ENCODE data around the gene SERPINA4. TPM values are rescaled to one million over a fixed set of nuclear protein-coding genes. Genes with fewer than 3 reads are reported as not detected.

Gene SERPINA4
- total and polyA plus RNA-seq, 2 of the 8 experiments (the other 6 are each of a cell fraction or from before 2014, with no cell fraction given): not detected

DNA sequence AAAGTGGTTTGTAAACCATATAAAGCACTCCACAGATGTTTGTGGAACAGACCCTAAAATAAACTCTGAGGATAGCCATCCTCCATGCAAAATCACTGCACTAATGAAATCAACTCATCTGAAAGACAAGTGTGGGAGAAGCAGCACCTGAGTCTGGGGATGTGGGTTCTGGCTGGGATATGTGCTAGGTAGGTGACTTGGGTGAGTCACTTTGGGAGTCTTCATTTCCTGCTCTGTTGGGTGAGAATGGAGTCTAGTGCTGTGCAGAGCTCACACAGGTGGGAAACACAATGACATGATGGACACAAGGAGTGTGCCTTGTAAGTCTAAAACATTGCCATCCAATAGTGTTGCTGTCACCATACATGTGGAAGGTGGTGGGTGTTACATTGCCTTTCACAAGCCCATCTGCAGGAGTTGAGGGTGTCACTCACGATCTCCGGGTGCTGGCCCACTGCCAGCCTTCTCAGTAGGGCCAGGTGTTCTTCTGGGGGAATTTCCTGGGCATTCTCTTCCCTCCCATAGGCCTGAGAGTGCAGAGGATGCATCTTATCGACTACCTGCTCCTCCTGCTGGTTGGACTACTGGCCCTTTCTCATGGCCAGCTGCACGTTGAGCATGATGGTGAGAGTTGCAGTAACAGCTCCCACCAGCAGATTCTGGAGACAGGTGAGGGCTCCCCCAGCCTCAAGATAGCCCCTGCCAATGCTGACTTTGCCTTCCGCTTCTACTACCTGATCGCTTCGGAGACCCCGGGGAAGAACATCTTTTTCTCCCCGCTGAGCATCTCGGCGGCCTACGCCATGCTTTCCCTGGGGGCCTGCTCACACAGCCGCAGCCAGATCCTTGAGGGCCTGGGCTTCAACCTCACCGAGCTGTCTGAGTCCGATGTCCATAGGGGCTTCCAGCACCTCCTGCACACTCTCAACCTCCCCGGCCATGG is 2.0 kb downstream of the SERPINA4 start (continued):
- TF ChIP-seq, protein P1, sequence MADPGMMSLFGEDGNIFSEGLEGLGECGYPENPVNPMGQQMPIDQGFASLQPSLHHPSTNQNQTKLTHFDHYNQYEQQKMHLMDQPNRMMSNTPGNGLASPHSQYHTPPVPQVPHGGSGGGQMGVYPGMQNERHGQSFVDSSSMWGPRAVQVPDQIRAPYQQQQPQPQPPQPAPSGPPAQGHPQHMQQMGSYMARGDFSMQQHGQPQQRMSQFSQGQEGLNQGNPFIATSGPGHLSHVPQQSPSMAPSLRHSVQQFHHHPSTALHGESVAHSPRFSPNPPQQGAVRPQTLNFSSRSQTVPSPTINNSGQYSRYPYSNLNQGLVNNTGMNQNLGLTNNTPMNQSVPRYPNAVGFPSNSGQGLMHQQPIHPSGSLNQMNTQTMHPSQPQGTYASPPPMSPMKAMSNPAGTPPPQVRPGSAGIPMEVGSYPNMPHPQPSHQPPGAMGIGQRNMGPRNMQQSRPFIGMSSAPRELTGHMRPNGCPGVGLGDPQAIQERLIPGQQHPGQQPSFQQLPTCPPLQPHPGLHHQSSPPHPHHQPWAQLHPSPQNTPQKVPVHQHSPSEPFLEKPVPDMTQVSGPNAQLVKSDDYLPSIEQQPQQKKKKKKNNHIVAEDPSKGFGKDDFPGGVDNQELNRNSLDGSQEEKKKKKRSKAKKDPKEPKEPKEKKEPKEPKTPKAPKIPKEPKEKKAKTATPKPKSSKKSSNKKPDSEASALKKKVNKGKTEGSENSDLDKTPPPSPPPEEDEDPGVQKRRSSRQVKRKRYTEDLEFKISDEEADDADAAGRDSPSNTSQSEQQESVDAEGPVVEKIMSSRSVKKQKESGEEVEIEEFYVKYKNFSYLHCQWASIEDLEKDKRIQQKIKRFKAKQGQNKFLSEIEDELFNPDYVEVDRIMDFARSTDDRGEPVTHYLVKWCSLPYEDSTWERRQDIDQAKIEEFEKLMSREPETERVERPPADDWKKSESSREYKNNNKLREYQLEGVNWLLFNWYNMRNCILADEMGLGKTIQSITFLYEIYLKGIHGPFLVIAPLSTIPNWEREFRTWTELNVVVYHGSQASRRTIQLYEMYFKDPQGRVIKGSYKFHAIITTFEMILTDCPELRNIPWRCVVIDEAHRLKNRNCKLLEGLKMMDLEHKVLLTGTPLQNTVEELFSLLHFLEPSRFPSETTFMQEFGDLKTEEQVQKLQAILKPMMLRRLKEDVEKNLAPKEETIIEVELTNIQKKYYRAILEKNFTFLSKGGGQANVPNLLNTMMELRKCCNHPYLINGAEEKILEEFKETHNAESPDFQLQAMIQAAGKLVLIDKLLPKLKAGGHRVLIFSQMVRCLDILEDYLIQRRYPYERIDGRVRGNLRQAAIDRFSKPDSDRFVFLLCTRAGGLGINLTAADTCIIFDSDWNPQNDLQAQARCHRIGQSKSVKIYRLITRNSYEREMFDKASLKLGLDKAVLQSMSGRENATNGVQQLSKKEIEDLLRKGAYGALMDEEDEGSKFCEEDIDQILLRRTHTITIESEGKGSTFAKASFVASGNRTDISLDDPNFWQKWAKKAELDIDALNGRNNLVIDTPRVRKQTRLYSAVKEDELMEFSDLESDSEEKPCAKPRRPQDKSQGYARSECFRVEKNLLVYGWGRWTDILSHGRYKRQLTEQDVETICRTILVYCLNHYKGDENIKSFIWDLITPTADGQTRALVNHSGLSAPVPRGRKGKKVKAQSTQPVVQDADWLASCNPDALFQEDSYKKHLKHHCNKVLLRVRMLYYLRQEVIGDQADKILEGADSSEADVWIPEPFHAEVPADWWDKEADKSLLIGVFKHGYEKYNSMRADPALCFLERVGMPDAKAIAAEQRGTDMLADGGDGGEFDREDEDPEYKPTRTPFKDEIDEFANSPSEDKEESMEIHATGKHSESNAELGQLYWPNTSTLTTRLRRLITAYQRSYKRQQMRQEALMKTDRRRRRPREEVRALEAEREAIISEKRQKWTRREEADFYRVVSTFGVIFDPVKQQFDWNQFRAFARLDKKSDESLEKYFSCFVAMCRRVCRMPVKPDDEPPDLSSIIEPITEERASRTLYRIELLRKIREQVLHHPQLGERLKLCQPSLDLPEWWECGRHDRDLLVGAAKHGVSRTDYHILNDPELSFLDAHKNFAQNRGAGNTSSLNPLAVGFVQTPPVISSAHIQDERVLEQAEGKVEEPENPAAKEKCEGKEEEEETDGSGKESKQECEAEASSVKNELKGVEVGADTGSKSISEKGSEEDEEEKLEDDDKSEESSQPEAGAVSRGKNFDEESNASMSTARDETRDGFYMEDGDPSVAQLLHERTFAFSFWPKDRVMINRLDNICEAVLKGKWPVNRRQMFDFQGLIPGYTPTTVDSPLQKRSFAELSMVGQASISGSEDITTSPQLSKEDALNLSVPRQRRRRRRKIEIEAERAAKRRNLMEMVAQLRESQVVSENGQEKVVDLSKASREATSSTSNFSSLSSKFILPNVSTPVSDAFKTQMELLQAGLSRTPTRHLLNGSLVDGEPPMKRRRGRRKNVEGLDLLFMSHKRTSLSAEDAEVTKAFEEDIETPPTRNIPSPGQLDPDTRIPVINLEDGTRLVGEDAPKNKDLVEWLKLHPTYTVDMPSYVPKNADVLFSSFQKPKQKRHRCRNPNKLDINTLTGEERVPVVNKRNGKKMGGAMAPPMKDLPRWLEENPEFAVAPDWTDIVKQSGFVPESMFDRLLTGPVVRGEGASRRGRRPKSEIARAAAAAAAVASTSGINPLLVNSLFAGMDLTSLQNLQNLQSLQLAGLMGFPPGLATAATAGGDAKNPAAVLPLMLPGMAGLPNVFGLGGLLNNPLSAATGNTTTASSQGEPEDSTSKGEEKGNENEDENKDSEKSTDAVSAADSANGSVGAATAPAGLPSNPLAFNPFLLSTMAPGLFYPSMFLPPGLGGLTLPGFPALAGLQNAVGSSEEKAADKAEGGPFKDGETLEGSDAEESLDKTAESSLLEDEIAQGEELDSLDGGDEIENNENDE (IDR thresholded peaks at IDR 0.05; ENCODE audit: insufficient replicate concordance, low read length): no peak
- TF ChIP-seq RBBP5 (IDR thresholded peaks at IDR 0.05; ENCODE audit: borderline replicate concordance, low read depth, low read length) (no peak), TCF12 (IDR thresholded peaks at IDR 0.05; ENCODE audit: low read depth, low read length) (no peak)
- TF ChIP-seq, protein P2, sequence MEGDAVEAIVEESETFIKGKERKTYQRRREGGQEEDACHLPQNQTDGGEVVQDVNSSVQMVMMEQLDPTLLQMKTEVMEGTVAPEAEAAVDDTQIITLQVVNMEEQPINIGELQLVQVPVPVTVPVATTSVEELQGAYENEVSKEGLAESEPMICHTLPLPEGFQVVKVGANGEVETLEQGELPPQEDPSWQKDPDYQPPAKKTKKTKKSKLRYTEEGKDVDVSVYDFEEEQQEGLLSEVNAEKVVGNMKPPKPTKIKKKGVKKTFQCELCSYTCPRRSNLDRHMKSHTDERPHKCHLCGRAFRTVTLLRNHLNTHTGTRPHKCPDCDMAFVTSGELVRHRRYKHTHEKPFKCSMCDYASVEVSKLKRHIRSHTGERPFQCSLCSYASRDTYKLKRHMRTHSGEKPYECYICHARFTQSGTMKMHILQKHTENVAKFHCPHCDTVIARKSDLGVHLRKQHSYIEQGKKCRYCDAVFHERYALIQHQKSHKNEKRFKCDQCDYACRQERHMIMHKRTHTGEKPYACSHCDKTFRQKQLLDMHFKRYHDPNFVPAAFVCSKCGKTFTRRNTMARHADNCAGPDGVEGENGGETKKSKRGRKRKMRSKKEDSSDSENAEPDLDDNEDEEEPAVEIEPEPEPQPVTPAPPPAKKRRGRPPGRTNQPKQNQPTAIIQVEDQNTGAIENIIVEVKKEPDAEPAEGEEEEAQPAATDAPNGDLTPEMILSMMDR (IDR thresholded peaks at IDR 0.05; ENCODE audit: control extremely low read depth in 1 of 3, insufficient read depth in 1 of 3, low read depth in 1 of 3, low read length in 3 of 3): no peak

Measured in H1 (cell line).